Occipital lobe (tissue), 2 donors: ENCODE measurements around the gene LUC7L2. TPM values are rescaled to one million over a fixed set of nuclear protein-coding genes. Genes with fewer than 3 reads are reported as not detected.
"Not testable (repeated sequence)": the region's sequence is repeated elsewhere in the genome, so short reads cannot be mapped to it uniquely, and the experiment has no call there.

ENCODE experiments used
- DNase-seq: peaks from one replicate; lab custom pipeline; 2025; lab: John Stamatoyannopoulos, UW
- total RNA-seq: library from RNA; depleted of rRNA; stranded (reverse); fragments of >200 nt; gene quantifications from one replicate; pipeline ENCODE4 v1.2.3, GENCODE V29; 2014

LUC7L2 gene, protein sequence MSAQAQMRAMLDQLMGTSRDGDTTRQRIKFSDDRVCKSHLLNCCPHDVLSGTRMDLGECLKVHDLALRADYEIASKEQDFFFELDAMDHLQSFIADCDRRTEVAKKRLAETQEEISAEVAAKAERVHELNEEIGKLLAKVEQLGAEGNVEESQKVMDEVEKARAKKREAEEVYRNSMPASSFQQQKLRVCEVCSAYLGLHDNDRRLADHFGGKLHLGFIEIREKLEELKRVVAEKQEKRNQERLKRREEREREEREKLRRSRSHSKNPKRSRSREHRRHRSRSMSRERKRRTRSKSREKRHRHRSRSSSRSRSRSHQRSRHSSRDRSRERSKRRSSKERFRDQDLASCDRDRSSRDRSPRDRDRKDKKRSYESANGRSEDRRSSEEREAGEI
- 51.3 TPM for total RNA-seq

- DNase-seq: peak; percentile 99
Observed at GRCh38 chr7:139359366-139360209, at the start of gene LUC7L2. LUC7L2 (plus strand) TSS chr7:139359894; CDS start chr7:139360262, 368 bp downstream.

DNA sequence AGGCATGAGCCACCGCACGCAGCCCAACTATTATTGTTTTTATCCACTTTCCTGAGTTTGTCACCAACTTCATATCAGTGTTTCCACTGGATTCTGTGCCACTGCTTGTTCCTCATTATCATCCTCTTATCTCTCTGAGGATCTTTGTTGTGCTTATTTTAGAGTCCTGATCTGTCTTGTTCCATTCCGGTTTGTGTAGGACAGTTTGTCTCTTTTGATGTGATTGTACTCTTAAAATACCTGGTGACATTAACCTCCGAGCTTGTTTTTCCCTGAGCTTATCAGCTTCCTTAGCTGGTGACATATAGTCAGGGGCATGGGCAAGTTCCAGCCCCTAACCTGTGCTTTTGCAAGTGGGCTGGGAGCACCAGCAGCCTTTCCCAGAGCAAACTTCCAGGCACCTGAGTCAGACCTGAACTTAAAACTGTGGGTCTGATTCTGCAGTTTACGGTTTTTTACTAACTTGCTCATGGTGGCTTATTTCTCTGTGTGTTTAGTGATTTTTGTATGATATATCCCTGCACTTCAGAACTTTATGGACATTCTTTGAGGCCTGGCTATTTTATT, 41.7 kb upstream of the LUC7L2 start:
- no peak for DNase-seq

DNA sequence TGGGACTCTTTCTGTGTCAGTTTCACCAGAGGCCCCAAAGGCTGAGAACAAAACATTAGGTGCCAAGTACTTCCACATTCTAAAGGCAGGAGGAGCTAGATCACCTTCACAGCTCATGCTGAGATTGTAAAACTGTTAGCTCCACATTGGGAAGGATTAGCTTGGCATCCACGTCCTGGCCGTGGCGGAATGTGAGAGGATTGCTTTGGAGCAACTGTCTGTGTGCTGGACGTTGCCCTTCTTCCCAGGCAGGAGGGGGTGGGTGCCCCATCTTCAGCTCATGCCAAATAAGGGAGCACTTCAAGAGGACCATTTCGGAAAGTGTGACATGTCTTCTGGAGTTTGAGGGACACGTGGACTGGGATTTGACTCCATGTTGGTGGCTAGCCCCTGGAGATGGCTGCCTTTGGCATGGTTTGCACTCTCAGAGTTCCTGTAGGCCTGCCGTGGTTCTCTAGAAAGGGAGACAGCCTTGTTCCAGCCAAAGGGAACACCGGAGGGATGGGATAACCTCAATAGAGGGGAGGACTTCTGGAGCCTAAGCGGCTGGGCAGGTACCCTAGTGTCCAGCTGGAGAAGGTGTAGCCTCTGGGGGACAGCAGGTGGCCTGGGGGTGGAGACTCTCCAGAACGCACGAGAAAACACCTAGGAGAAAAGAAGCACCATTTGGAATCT, 38.5 kb upstream of the LUC7L2 start:
- DNase-seq: no peak

- DNase-seq: not testable (repeated sequence)
Observed at GRCh38 chr7:139324709-139325108, 35.0 kb upstream of the LUC7L2 start.

GRCh38 chr7:139328375-139328774, 31.3 kb upstream of the LUC7L2 start:
- no peak for DNase-seq

- DNase-seq: no peak
Observed at GRCh38 chr7:139329119-139329518, 30.6 kb upstream of the LUC7L2 start.

- DNase-seq: no peak
Observed at GRCh38 chr7:139330333-139331030, 29.2 kb upstream of the LUC7L2 start.

DNA sequence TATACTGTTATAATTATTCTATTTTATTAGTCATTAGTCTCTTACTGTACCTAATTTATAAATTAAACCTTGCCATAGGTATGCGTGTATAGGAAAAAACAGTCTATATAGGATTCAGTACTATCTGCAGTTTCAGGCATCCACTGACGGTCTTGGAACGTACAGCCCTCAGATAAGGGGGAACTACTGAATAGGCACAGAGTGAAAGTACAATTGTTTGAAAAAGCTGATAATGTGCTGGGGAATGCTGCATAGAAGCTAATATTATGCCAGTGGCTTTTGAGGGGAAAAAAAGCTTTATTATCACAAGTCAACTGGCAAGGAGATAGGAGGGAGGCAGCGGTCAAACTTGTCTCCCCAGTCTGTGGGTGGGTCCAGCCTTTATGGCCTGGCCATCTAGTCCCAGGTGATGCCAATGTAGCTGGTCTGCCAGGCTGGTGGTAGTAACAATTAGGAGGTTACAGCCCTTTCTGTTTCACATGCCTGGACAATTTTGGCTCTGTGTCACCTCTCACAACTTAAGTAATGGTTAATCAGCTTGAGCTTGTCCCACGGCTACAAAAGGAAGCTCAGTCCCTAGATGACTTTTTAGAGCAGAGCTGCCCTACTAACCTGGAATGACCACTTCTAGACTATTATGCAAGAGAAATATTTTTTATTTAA, 26.9 kb upstream of the LUC7L2 start:
- no peak for DNase-seq

- not testable (repeated sequence) for DNase-seq
Observed at GRCh38 chr7:139333443-139333842, 26.3 kb upstream of the LUC7L2 start.

DNA sequence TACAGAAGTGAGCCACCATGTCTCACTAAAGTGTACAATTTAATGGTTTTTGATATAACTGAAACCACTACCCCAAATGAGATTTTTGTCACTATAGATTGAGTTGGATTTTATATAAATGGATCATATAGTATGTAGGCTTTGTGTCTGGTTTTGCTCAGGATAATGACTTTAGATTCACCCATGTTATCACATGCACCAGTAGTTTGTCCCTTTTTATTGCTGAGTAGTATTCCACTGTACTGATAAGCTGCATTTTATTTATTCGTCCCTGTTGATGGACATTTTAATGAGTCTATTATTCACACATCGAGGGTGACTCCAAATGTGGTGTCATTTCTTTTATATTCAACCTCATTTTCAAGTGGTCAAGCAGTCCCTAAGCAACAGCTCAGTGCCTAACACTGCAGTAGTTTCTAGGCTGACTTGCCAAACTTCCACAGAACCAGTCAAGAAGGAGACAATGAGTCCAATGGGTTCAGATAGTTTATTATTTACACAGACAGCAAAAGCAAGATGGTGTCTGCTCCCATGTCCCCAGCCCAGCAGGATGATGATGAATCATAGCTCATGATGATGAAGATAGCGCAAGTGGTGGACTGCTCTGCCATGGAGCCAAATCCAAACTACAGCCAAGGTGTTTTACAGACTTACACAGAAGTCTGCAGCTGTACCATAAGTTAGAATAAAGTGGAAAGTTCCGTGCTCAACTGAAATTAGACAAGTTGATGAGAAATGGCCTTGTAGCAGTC, 25.1 kb upstream of the LUC7L2 start:
- DNase-seq: no peak

- DNase-seq: no peak
Observed at GRCh38 chr7:139339025-139339424, 20.7 kb upstream of the LUC7L2 start.

- DNase-seq: no peak
Observed at GRCh38 chr7:139339698-139340036, 20.0 kb upstream of the LUC7L2 start.

GRCh38 chr7:139340037-139340807, 19.5 kb upstream of the LUC7L2 start:
- peak; percentile 94 for DNase-seq

DNA sequence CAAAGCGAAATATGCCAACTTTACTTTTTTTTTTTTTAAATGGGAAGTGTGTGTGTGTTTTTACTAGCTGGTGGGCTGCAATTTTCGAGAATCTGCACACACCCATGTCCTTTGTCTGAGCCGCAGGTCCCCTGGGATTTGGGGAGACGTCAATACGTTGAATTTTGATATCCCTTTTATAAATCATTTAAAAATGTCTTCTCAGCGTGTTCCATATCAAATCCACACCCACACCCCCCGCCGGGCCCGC, 19.0 kb upstream of the LUC7L2 start:
- DNase-seq: no peak

DNA sequence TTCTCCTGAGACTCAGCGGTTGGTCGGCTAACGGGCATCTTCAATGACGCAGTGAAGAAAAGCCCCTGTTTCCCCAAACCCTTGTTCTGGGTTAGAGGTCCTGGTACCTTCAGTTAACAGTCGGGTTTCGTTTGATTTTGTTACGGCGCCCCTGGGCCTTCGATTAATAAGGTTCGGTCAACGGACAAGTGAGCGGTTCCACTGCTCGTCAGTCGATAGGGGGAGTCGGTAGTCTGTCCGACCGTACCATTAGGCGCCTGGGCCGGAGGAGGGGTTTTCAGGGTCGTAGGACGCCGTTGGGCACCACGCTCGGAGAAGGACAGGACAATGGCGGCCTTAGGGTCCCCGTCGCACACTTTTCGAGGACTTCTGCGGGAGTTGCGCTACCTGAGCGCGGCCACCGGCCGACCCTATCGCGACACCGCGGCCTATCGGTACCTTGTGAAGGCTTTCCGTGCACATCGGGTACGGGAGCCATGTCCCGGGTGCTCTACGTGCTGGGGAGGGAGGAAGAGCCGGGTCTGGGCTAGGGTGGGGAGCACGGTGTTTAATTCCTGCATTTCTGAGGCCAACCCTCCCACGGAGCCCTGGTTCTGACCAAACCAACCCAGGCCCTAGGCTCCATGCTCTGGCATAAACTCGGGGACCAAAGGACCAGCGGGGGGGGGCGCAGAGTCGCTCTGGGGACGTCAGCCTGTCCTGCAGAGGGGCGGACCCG, 18.5 kb upstream of the LUC7L2 start, which contains the start of gene FMC1:
TSS of gene FMC1 (plus strand) at position 280 of the 718 bp plus-strand sequence. CDS start at position 328, 48 bp downstream.
- DNase-seq: peak; percentile 95

- DNase-seq: no peak
Observed at GRCh38 chr7:139341776-139342226, 17.9 kb upstream of the LUC7L2 start.

DNA sequence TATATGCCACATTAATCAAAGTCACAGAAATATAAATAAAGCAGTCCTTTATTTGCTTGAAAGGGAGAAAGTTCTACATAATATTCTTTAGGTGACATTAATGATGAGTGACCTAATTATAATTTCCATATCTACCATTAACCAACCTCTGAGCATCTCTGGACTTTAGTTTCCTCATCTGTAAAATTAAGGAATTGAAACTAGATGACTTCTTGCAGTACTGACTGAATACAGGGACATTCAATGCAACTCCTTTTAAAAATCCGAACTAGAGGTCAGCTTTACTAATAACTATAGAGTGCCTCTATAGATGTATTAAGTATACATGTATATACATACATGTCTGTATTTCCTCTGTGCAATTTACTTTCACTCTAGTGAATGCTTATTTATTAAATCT, 14.7 kb upstream of the LUC7L2 start:
- no peak for DNase-seq

- no peak for DNase-seq
Observed at GRCh38 chr7:139351027-139351426, 8.7 kb upstream of the LUC7L2 start.
